GM21447 (cell line): ENCODE measurements around the gene RBBP7.

Experiments used
- ATAC-seq: cut with Tn5 transposase; IDR thresholded peaks from one replicate; pipeline ENCODE4 v1.9.1; 2021; ENCODE audit not compliant: unreplicated experiment

The RBBP7 gene

GRCh38 chrX:16827225-16827624 lies 42.9 kb downstream of the RBBP7 start:
- no peak for ATAC-seq

- ATAC-seq: no peak
Measured at GRCh38 chrX:16826207-16826606, 44.0 kb downstream of the RBBP7 start.

DNA sequence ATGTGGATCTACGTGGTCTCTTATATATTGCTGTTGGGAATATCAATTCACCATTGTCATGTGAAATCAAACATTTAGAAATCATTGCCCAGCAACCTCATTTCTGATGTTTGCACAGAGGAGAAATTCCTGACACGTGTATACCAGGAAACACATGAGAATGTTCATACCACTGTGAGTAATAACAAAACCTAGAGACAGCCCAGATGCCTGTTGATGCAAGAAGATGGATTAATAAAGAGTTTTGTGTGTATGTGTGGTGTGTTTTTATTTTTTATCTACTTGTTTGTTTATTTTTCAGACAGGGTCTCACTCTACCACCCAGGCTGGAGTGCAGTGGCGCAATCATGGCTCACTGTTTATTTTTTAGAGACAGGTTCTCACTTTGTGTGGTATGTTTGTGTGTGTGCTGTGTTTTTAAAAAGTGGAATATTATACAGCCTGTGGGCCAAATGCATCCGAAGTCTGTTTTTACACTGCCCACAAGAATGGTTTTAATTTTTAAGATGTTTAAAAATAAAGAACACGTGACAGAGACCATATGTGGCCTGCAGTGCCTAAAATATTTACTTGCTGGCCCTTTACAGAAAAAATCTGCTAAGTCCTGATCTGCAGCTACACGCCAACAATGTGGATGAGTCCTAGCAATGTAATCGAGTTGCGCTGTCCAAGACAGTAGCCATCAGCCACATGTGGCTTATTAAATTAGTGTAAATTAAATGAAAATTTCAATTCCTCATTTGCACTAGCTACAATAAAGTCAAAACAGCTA lies 44.7 kb downstream of the RBBP7 start:
- ATAC-seq: no peak

DNA sequence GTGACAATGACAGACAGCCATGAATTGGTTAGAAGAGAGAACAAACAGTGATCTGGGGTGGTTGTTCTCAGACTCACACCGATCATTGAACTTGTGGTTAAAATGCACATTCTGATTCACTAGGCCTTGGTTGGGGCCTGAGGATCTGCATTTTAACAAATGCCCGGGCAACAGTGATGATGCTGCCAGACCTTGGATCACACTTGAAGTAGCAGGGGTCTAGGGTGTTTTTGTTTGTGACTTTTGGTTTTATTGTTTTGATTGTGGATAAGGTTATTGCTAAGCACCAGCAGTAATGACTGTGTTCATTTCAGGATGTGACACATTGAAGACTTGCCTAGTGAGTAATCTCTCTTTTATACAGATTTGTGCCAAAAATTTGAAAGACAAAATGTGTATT lies 47.4 kb downstream of the RBBP7 start:
- no peak for ATAC-seq

DNA sequence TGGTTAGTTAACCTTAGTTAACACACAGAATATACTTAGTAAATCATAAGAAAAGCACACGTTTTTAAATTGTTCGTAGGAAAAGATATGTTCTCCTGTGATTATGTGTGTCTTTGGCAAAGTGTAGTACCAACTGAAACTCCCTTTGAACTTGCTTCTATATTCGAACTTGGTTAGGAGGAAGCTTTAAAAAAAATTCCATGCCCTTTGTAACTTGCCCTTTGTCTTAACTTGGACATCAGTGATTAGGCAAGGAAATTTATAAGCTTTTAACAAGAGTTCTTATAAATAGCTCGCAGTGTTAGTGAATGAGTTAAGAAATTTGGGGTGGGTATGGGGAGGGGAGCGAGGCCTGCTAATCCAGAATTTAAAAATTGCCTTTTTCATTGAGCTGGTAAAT lies 50.5 kb downstream of the RBBP7 start:
- ATAC-seq: no peak

DNA sequence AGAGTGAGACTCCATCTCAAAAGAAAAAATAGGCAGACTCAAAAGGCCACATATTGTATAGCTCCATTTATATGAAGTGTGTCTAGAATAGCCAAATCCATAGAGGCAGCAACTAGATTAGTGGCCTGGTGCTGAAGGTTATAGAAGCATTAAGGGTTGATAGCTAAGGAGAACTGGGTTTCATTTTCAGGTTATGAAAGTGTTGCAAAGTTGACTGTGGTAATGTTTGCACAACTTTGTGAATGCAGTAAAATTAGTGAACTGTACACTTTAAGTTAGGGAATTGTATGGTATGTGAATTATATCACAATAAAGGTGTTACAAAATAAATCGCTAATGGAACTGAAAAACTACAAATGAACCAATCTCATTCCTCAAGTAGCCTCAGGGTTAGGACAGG lies 55.6 kb downstream of the RBBP7 start:
- ATAC-seq: no peak

DNA sequence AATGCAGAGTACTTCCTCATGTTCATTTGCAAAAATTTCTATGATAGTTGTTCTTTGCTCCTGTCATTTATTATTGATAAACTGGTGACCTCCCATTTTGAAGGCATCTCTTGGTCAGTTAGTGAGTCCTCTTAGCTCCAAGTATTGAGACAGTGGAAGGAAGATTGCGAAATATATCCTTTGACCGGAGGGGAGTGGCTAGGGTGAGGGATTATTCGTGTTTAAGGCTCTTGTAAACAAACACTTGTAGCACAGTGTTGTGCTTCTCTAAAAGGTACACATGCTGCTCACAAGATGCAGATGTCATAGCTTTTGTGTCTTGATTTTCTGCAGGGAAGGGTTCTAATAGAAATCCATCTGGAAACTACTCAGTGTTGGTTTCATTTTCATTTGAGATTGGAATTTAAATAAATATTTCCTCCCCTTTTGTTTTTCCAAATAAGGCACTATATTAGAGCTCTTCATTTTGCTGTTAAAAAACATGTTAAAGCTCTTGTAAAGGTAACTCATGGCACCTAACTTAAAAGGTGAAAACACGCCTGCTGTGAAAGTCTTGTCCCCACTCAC lies 62.1 kb downstream of the RBBP7 start:
- ATAC-seq: no peak

GRCh38 chrX:16807548-16807947 lies 62.6 kb downstream of the RBBP7 start:
- no peak for ATAC-seq

DNA sequence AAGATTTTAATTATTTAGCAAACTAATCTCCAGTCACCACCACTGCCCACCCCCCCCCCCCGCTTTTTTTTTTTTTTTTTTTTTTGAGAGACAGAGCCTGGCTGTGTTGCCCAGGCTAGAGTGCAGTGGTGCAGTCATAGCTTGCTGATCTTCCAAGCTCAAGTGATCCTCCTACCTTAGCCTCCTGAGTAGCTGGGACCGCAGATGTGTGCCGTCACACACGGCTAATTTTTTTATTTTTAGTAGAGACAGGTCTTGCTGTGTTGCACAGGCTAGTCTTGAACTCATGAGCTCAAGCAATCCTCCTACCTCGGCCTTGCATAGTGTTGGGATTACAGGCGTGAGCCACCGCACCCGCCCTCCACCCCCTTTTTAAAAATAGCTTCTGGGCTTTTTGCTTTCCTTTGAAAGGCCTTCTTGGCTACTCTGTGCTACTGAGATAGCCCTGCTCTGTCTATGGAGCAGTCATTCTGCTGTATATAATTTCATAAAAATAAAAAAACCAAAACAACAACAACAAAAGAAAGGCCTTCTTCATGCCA lies 65.2 kb downstream of the RBBP7 start:
- ATAC-seq: peak; percentile 88

DNA sequence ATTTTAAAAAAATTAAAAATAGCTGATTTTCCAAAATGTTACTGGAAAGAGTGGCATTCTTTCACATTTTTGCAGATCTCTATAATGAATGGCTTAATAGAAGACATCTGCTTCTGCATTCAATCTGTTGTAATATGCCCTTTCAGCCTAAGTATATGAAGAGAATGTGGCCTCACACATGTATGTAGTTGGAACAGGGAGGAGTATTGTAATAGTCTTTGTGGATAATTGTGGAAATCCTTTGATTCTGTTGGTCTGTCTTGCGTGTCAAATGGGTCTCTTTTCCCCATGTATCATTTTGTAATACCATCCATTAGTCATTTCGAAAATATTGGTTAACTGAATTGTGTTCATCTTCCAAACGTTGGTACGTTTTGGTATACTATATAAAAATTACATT lies 72.3 kb downstream of the RBBP7 start:
- ATAC-seq: no peak

- no peak for ATAC-seq
Measured at GRCh38 chrX:16797358-16797757, 72.8 kb downstream of the RBBP7 start.

DNA sequence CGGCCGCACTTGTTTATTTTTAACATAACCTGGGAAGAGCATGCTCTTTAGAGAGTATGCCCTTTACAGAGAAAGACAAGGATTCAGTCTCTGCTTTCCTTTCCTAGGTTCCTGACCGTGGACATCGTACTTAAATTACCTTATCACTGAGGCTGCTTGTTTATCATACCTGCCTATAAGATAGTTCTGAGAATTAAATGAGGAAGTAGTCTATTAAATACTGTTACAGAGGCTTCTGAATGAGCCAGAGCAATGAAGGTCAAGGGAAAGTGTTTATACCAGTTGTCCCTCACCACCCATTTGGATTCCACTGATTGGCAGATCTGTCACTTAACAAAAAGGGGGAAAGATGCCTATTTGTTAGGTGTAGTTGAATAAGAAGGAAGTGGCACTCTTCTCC lies 73.9 kb downstream of the RBBP7 start:
- no peak for ATAC-seq
